Fibroblast of skin of right biceps (primary cell): Measurements from ENCODE around the gene SSR4.

Experiments used
- DNase-seq: peaks from one replicate; pipeline ENCODE4 v3.0.0-alpha.2; 2013

The SSR4 gene

GRCh38 chrX:153782313-153782712 lies 12.2 kb upstream of the SSR4 start:
- DNase-seq = no peak

- no peak for DNase-seq
These were observed 11.6 kb upstream of the SSR4 start for GRCh38 chrX:153782871-153783270.

GRCh38 chrX:153783378-153784013 lies 11.0 kb upstream of the SSR4 start:
- DNase-seq = no peak

GRCh38 chrX:153784325-153784967 lies 10.0 kb upstream of the SSR4 start:
- DNase-seq = no peak

GRCh38 chrX:153786669-153787068 lies 7.8 kb upstream of the SSR4 start:
- no peak for DNase-seq

- DNase-seq = no peak
These were observed 4.8 kb upstream of the SSR4 start for GRCh38 chrX:153789654-153790053.

- DNase-seq = no peak
These were observed 3.2 kb upstream of the SSR4 start for GRCh38 chrX:153791104-153791852.

GRCh38 chrX:153792368-153792767 lies 2.1 kb upstream of the SSR4 start:
- DNase-seq = no peak

- DNase-seq = no peak
These were observed 1.2 kb upstream of the SSR4 start for GRCh38 chrX:153793291-153793690.

- no peak for DNase-seq
These were observed 689 bp downstream of the SSR4 start for GRCh38 chrX:153794897-153795816.

GRCh38 chrX:153797415-153798015 lies 3.0 kb downstream of the SSR4 start:
- DNase-seq = no peak

GRCh38 chrX:153799326-153799725 lies 4.9 kb downstream of the SSR4 start:
- no peak for DNase-seq

- no peak for DNase-seq
These were observed 5.8 kb downstream of the SSR4 start for GRCh38 chrX:153800177-153800722.

- no peak for DNase-seq
These were observed 6.3 kb downstream of the SSR4 start for GRCh38 chrX:153800746-153801145.

- DNase-seq = no peak
These were observed 7.2 kb downstream of the SSR4 start for GRCh38 chrX:153801669-153802068.

- no peak for DNase-seq
These were observed 8.1 kb downstream of the SSR4 start for GRCh38 chrX:153802513-153803045.

GRCh38 chrX:153803211-153804099 lies 9.0 kb downstream of the SSR4 start:
- no peak for DNase-seq

- no peak for DNase-seq
These were observed 9.7 kb downstream of the SSR4 start for GRCh38 chrX:153804100-153804595.

GRCh38 chrX:153804621-153805020 lies 10.2 kb downstream of the SSR4 start:
- no peak for DNase-seq

- no peak for DNase-seq
These were observed 11.0 kb downstream of the SSR4 start for GRCh38 chrX:153805436-153805835.
